Uterus (tissue), 4 donors: ENCODE measurements around the gene SGCA. TPM values are rescaled to one million over a fixed set of nuclear protein-coding genes. Genes with fewer than 3 reads are reported as not detected.

Experiments used
- DNase-seq, 2 donors: peaks; one replicate each; pipeline ENCODE4 v3.0.0-alpha.2; 2019 to 2020
- H3K27ac ChIP-seq, 2 donors: fragments of 200-600 bp; sonication (generic); 1 replicate in 1 of 2; 2 replicates in 1 of 2; pipeline ENCODE4 v1.5.1; 2016 to 2018
- H3K27me3 ChIP-seq, 2 donors: fragments of 200-600 bp; sonication (generic); one replicate each; pipeline ENCODE4 v1.5.1; 2018 to 2019; ENCODE audit warnings: control low read depth in 1 of 2
- H3K36me3 ChIP-seq, 2 donors: fragments of 200-600 bp; sonication (generic); one replicate each; pipeline ENCODE4 v1.5.1; 2019; ENCODE audit warnings: control low read depth in 1 of 2
- H3K4me1 ChIP-seq, 2 donors: fragments of 200-600 bp; sonication (generic); one replicate each; pipeline ENCODE4 v1.5.1; 2018 to 2019; ENCODE audit warnings: control low read depth in 1 of 2
- H3K4me3 ChIP-seq, 2 donors: fragments of 200-600 bp; sonication (generic); 1 replicate in 1 of 2; 2 replicates in 1 of 2; pipeline ENCODE4 v1.5.1; 2018 to 2019; ENCODE audit warnings: mild to moderate bottlenecking in 1 of 2
- H3K9me3 ChIP-seq, 2 donors: fragments of 200-600 bp; sonication (generic); one replicate each; pipeline ENCODE4 v1.5.1; 2019; ENCODE audit warnings: control low read depth in 1 of 2
- POLR2A ChIP-seq, 2 donors: fragments of 450-650 bp; IDR thresholded peaks; one replicate each; pipeline ENCODE4 v1.6.1; 2016; ENCODE audit warnings: antibody characterized with exemption in 2 of 2, mild to moderate bottlenecking in 1 of 2, moderate library complexity in 1 of 2
- intact Hi-C: fragments of 100-400 bp; cut with DNase I; formaldehyde crosslinking; loops from one replicate; pipeline ENCODE4 v1.15.1; 2023; ENCODE audit warnings: low total_unique reads
- total RNA-seq, 4 donors: library from RNA; depleted of rRNA in 3 of 4; stranded (reverse); fragments of >200 nt in 3 of 4; gene quantifications; one replicate each; pipeline versions ENCODE4 v1.1.0 to v1.2.4, GENCODE V29; 2014 to 2023
- TF ChIP-seq, protein P1 (sequence below), 4 experiments: fragments of 200-600 bp in 2 of 4; fragments of 450-650 bp in 2 of 4; sonication (generic) in 2 of 4; IDR thresholded peaks; one replicate each; pipeline ENCODE4 v1.5.1; 2016 to 2019; ENCODE audit warnings: antibody characterized with exemption in 4 of 4, mild to moderate bottlenecking in 2 of 4, moderate library complexity in 1 of 4
- donor health status: DM: yes; HTN: yes; CAD: no.

The SGCA gene
- total RNA-seq, 4 donors from 2014 or later = 0.90 to 119 (median 19.6) TPM; not detected in 1

DNA sequence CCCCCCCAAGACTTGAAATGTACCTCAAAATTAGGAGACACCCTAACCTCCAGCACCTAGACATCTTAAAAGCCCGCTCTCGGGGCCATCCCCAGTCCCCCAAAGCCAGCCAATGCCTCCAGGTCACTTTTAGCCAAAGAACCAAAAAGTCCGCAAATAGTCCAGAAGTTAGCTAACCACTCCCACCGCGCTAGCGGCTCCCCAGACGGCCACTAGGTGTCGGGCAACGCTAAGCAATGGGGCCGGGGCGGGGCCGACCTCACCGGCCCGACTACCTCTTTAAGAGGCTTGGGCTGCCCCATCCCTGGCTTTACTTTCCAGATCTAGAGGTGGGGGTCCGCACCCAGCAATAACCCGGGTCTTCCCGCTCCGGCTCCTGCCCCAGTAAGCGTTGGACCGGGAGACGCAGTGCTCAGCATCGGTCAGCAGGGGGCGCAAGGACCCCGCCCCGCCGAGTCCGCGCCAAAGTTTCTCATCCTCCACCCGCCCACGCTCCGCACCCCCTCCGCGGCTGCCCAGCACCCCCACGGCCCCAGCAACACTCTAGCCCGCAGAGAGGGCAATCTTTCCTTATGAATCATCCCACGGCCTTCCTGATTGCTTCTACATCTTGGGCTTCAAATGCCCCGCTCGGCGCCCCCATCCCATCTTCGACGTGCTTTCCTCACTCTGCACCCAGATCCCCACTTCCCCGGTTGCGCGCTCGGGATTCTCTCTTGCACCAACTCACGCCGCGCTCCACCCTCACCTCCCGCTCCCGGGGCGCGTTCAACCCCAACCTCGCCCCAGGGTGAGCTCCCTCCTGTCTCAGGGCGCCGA lies 34.9 kb downstream of the SGCA start:
- no peaks in the 10 kb centered on the region for H3K27me3 ChIP-seq
- TF ChIP-seq, protein P1, sequence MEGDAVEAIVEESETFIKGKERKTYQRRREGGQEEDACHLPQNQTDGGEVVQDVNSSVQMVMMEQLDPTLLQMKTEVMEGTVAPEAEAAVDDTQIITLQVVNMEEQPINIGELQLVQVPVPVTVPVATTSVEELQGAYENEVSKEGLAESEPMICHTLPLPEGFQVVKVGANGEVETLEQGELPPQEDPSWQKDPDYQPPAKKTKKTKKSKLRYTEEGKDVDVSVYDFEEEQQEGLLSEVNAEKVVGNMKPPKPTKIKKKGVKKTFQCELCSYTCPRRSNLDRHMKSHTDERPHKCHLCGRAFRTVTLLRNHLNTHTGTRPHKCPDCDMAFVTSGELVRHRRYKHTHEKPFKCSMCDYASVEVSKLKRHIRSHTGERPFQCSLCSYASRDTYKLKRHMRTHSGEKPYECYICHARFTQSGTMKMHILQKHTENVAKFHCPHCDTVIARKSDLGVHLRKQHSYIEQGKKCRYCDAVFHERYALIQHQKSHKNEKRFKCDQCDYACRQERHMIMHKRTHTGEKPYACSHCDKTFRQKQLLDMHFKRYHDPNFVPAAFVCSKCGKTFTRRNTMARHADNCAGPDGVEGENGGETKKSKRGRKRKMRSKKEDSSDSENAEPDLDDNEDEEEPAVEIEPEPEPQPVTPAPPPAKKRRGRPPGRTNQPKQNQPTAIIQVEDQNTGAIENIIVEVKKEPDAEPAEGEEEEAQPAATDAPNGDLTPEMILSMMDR (IDR thresholded peaks at IDR 0.05) = peak; percentile 99 to 100 (median 100)
- TF ChIP-seq POLR2A (IDR thresholded peaks at IDR 0.05) = peak in 1 of 2 donors; percentile 57
- peak; percentile 96 to 97 for DNase-seq
- no peaks in the 10 kb centered on the region for H3K36me3 ChIP-seq
- H3K9me3 ChIP-seq = no peaks in the 10 kb centered on the region
- intact Hi-C loops = loop anchor here (2.0 kb wide), 1 partner anchor 72 kb away; no protein-coding TSS in a partner anchor
- H3K4me1 ChIP-seq = peaks cover 23 to 46% of the 10 kb centered on the region in 2 donors
- H3K4me3 ChIP-seq = peak overlapping the region; percentile 75 to 96
- H3K27ac ChIP-seq = peak overlapping the region; percentile 96 to 98

DNA sequence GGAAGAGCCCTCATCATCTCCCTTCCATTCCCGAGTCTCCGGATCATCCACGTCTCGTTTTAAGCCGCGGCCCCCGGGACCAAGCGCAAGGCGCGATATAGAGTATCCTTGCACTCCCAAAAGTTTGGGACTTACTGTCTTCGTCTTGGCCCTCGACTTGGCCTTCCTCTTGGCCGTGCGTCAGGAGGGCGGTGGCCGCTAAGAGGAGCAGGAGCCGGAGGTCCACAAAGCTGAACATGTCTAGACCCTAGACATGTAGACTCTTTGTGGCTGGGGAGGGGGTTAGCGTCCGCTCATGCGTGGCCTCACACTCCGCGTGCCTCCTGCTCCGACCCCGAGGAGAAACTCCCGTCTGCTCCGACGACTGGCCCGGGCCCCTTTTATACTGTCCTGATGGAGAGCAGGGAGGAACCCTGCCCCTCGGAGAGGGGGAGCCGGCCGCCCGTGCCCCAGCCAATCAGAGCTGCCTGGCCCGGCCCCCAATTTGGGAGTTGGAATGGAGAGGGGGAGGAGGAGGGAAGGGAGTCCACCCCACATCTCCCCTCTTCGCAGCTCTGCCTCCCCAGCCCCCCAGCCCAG lies 35.6 kb downstream of the SGCA start, which contains the start of gene COL1A1:
Gene COL1A1 (minus strand): TSS at position 356 of the 579 bp plus-strand sequence. CDS start 118 bp downstream, at position 238.
- Histone ChIP-seq H3K4me1 (peaks cover 26 to 42% of the 10 kb centered on the region in 2 donors), H3K9me3 (no peaks in the 10 kb centered on the region)

DNA sequence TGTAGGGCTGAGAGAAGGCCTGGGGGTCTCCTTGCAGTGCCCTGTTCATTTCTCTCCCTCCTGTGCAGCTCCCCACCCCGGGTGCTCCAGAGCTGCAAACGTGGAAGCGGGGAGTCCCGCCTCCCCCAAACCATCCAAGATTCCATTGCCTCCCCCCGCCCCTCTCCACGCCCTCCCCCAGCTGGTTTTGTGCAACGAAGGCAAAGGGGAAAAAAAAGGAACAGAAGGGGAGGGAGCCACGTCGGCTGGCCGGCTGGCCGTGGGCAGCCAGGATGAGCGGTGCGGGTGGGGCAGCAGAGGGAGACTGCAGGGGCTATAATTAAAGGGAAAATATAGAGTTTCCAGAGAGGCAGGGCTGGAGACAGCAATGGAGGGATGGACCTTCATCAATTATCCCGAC lies 37.3 kb downstream of the SGCA start:
- intact Hi-C loops = no loop called here
- Histone ChIP-seq H3K27ac (peak overlapping the region; percentile 96 to 98), H3K9me3 (no peaks in the 10 kb centered on the region), H3K4me1 (peaks cover 26 to 35% of the 10 kb centered on the region in 2 donors), H3K27me3 (no peaks in the 10 kb centered on the region), H3K36me3 (no peaks in the 10 kb centered on the region), H3K4me3 (peak overlapping the region in 1 of 2 donors; percentile 2)
- TF ChIP-seq, protein P1 (IDR thresholded peaks at IDR 0.05) = no peak
- no peak for TF ChIP-seq POLR2A (IDR thresholded peaks at IDR 0.05)
- peak; percentile 72 to 78 for DNase-seq

More for the DNA sequence above, 35.6 kb downstream of the SGCA start, which contains the start of gene COL1A1:
- Histone ChIP-seq H3K27me3 (no peaks in the 10 kb centered on the region), H3K27ac (peak within 1 kb of the TSS; percentile 96 to 98), H3K4me3 (peak within 1 kb of the TSS; percentile 75 to 96), H3K36me3 (no peaks in the 10 kb centered on the region)
- intact Hi-C loops = loop anchor here (2.0 kb wide), 1 partner anchor 71 kb away; no protein-coding TSS in a partner anchor
- DNase-seq = peak; percentile 94 to 96
- TF ChIP-seq POLR2A (IDR thresholded peaks at IDR 0.05) = peak; percentile 94 to 98
- TF ChIP-seq, protein P1 (IDR thresholded peaks at IDR 0.05) = peak in 2 of 4 experiments; percentile 5 to 26

DNA sequence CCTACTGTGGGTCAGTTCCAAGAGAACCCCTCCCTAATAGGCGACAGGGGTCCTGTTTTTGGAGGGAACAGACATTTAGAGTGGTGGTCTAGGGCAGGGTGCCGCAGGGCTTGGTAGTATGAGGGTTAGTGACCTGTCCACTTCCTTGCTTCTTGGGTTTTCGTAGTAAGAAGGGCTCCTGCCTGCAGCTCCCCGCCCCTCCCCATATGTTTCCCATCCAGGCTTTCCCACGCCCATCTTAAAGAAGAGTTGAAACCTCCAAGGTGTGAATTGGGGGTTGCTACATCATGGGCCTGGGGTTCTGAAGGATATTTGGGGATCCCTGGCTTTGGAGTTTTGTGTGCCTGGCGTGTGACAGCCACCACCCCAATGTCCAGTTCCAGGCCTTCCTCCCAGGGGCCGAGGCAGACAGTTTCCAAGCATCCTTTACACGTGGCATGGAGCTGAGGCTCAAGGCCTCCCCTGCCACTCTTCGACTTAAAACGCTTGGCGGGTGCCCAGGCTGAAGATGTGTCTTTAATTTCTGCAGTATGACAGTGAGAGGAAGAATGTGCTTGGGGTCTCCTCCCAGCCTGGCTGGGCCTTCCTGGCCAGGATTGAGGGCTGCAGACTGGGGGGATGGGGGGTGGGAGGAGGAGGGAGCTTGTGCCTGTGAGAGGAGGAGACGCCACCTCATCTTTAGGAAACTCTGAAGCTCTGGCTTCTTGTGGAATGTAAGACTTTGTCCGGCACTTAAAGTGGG lies 38.0 kb downstream of the SGCA start:
- intact Hi-C loops = no loop called here
- H3K36me3 ChIP-seq = no peaks in the 10 kb centered on the region
- no peaks in the 10 kb centered on the region for H3K27me3 ChIP-seq
- TF ChIP-seq, protein P1 (IDR thresholded peaks at IDR 0.05) = no peak
- peak in 1 of 2 donors; percentile 1 for TF ChIP-seq POLR2A (IDR thresholded peaks at IDR 0.05)
- peak overlapping the region in 1 of 2 donors; percentile 2 for H3K4me3 ChIP-seq
- peak; percentile 80 to 81 for DNase-seq
- peak overlapping the region; percentile 96 to 98 for H3K27ac ChIP-seq
- peaks cover 23 to 35% of the 10 kb centered on the region in 2 donors for H3K4me1 ChIP-seq
- H3K9me3 ChIP-seq = no peaks in the 10 kb centered on the region
